ENCODE measurements around the gene OSBPL9.

DNA sequence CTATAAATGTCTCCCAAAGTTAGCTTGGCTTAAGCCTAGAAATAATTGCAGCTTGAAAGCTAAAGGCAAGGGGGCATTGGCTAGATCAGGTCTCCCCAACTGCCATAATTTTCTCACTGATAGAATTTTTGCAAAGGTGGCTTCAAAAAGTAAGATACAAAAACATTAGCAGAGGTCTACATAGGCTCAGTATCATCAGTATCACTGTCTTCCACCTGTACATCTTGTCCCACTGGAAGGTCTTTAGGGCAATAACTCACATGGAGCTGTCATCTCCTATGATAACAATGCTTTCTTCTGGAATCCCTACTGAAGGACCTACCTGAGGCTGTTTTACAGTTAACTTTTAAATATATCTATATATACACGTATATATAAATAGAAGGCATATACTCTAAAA, 14.9 kb downstream of the OSBPL9 start:
- TF ChIP-seq, protein P1, sequence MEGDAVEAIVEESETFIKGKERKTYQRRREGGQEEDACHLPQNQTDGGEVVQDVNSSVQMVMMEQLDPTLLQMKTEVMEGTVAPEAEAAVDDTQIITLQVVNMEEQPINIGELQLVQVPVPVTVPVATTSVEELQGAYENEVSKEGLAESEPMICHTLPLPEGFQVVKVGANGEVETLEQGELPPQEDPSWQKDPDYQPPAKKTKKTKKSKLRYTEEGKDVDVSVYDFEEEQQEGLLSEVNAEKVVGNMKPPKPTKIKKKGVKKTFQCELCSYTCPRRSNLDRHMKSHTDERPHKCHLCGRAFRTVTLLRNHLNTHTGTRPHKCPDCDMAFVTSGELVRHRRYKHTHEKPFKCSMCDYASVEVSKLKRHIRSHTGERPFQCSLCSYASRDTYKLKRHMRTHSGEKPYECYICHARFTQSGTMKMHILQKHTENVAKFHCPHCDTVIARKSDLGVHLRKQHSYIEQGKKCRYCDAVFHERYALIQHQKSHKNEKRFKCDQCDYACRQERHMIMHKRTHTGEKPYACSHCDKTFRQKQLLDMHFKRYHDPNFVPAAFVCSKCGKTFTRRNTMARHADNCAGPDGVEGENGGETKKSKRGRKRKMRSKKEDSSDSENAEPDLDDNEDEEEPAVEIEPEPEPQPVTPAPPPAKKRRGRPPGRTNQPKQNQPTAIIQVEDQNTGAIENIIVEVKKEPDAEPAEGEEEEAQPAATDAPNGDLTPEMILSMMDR (IDR thresholded peaks at IDR 0.05; ENCODE audit: low read length) = no peak
- no peak for TF ChIP-seq EZH2 (IDR thresholded peaks at IDR 0.05; ENCODE audit: borderline replicate concordance, low read length)

Measured in OCI-LY1 (cell line).